H1 (cell line): ENCODE results near the gene SLC8A1. TPM values are rescaled to one million over a fixed set of nuclear protein-coding genes. Genes with fewer than 3 reads are reported as not detected.

Experiments used
- CTCF ChIA-PET: fragments of 300-600 bp; sonication (Branson Sonifier 250); formaldehyde crosslinking; loops from one replicate; lab custom pipeline; 2021; ENCODE audit not compliant: partially characterized antibody; lab: Charles Lee
- POLR2A ChIA-PET: fragments of 300-600 bp; sonication (Branson Sonifier 250); formaldehyde crosslinking; loops from one replicate; lab custom pipeline; 2021; ENCODE audit warnings: inconsistent platforms; ENCODE audit not compliant: partially characterized antibody; lab: Charles Lee
- DNase-seq, 2 experiments: peaks; one replicate each; pipeline versions ENCODE4 v3.0.0 to v3.0.0-alpha.2; 2010 to 2022; ENCODE audit warnings: low spot score in 2 of 2, low read depth in 1 of 2, mixed read lengths in 1 of 2
- FAIRE-seq: peaks from 2 replicates; lab custom pipeline; 2011; peaks lifted over from hg19 to GRCh38; lab: Jason Lieb, UNC
- H2AFZ ChIP-seq: 2 replicates; pipeline ENCODE4 v1.8.1; 2012; ENCODE audit warnings: low read length, inconsistent platforms
- H2AK5ac ChIP-seq: 2 replicates; pipeline ENCODE4 v1.6.1; 2013; ENCODE audit warnings: low read depth, low read length
- H2BK120ac ChIP-seq: replicated peaks from 2 replicates; pipeline ENCODE3; 2013; ENCODE audit warnings: low read depth, low read length, inconsistent platforms
- H2BK12ac ChIP-seq: 2 replicates; pipeline ENCODE4 v1.6.1; 2013; ENCODE audit warnings: low read depth, low read length
- H2BK15ac ChIP-seq: 2 replicates; pipeline ENCODE4 v1.6.1; 2013; ENCODE audit warnings: low read length
- H2BK20ac ChIP-seq: 2 replicates; pipeline ENCODE4 v1.6.1; 2013; ENCODE audit warnings: low read length
- H2BK5ac ChIP-seq: 2 replicates; pipeline ENCODE4 v1.6.1; 2013; ENCODE audit warnings: low read depth, low read length
- H3K14ac ChIP-seq: 2 replicates; pipeline ENCODE4 v1.6.1; 2013; ENCODE audit warnings: inconsistent platforms; ENCODE audit not compliant: insufficient read length
- H3K18ac ChIP-seq: 2 replicates; pipeline ENCODE4 v1.6.1; 2013; ENCODE audit warnings: low read length; ENCODE audit errors: extremely low read depth
- H3K23ac ChIP-seq: 2 replicates; pipeline ENCODE4 v1.6.1; 2013; ENCODE audit warnings: inconsistent platforms; ENCODE audit not compliant: insufficient read length
- H3K23me2 ChIP-seq: 2 replicates; pipeline ENCODE4 v1.6.1; 2013; ENCODE audit warnings: low read depth, low read length
- H3K27ac ChIP-seq: 2 replicates; pipeline ENCODE4 v1.6.1; 2011; ENCODE audit warnings: low read depth, low read length, inconsistent platforms
- H3K27me3 ChIP-seq, 4 experiments: replicated peaks in 1 of 4; 1 replicate in 1 of 4; 2 replicates in 3 of 4; pipeline versions ENCODE4 v1.6.1 to v1.8.1; 2011 to 2013; ENCODE audit warnings: low read length in 3 of 4, mild to moderate bottlenecking in 3 of 4, inconsistent platforms in 2 of 4, mixed read lengths in 2 of 4, moderate library complexity in 1 of 4; ENCODE audit not compliant: control insufficient read depth in 3 of 4, insufficient read depth in 3 of 4; ENCODE audit errors: extremely low read depth in 1 of 4
- H3K36me3 ChIP-seq, 4 experiments: 2 replicates each; pipeline versions ENCODE4 v1.6.1 to v1.8.1; 2011 to 2013; ENCODE audit warnings: mild to moderate bottlenecking in 4 of 4, low read length in 3 of 4, moderate library complexity in 2 of 4, control low read depth in 1 of 4, inconsistent platforms in 1 of 4; ENCODE audit not compliant: insufficient read depth in 4 of 4, control insufficient read depth in 2 of 4
- H3K4ac ChIP-seq: replicated peaks from 2 replicates; pipeline ENCODE3; 2013; ENCODE audit warnings: low read length, low read depth, mixed read lengths, inconsistent platforms; ENCODE audit not compliant: insufficient read length
- H3K4me1 ChIP-seq, 4 experiments: replicated peaks in 1 of 4; 1 replicate in 1 of 4; 2 replicates in 3 of 4; pipeline versions ENCODE4 v1.6.1 to v1.8.1; 2011 to 2013; ENCODE audit warnings: low read length in 3 of 4, inconsistent platforms in 2 of 4, mixed read lengths in 1 of 4; ENCODE audit not compliant: insufficient read depth in 4 of 4, control insufficient read depth in 3 of 4
- H3K4me2 ChIP-seq, 2 experiments: 2 replicates each; pipeline versions ENCODE4 v1.6.1 to v1.8.1; 2011 to 2013; ENCODE audit warnings: low read depth in 2 of 2, low read length in 2 of 2, control low read depth in 1 of 2, inconsistent platforms in 1 of 2, mild to moderate bottlenecking in 1 of 2; ENCODE audit not compliant: insufficient read depth in 1 of 2
- H3K4me3 ChIP-seq, 4 experiments: fragments of 200-600, 300-600 bp in 1 of 4; sonication (generic), shearing (Covaris generic), sonication (Bioruptor Twin) in 1 of 4; 2 replicates each; pipeline versions ENCODE4 v1.5.1 to v1.8.1; 2011 to 2016; ENCODE audit warnings: low read length in 4 of 4, low read depth in 3 of 4, control low read depth in 2 of 4, inconsistent platforms in 2 of 4, mild to moderate bottlenecking in 2 of 4, mixed read lengths in 1 of 4, moderate library complexity in 1 of 4; ENCODE audit not compliant: insufficient read depth in 2 of 4; ENCODE audit errors: extremely low read depth in 1 of 4
- H3K56ac ChIP-seq: replicated peaks from 2 replicates; pipeline ENCODE3; 2013; ENCODE audit warnings: low read depth, mild to moderate bottlenecking, mixed read lengths, low read length, inconsistent platforms; ENCODE audit not compliant: insufficient read length
- H3K79me1 ChIP-seq: 2 replicates; pipeline ENCODE4 v1.6.1; 2013; ENCODE audit warnings: low read depth, low read length, control low read depth
- H3K79me2 ChIP-seq, 2 experiments: 2 replicates each; pipeline versions ENCODE4 v1.6.1 to v1.8.1; 2012 to 2013; ENCODE audit warnings: low read length in 2 of 2, mild to moderate bottlenecking in 2 of 2, inconsistent platforms in 1 of 2; ENCODE audit not compliant: insufficient read depth in 2 of 2, control insufficient read depth in 1 of 2
- H3K9ac ChIP-seq, 4 experiments: replicated peaks in 1 of 4; 1 replicate in 1 of 4; 2 replicates in 3 of 4; pipeline versions ENCODE4 v1.6.1 to v1.8.1; 2011 to 2013; ENCODE audit warnings: low read depth in 3 of 4, low read length in 3 of 4, control low read depth in 2 of 4, mild to moderate bottlenecking in 2 of 4, moderate library complexity in 2 of 4, inconsistent platforms in 1 of 4; ENCODE audit errors: extremely low read depth in 1 of 4
- H3K9me3 ChIP-seq, 2 experiments: 2 replicates each; pipeline versions ENCODE4 v1.6.1 to v1.8.1; 2012 to 2013; ENCODE audit warnings: mild to moderate bottlenecking in 2 of 2, moderate library complexity in 2 of 2, control low read depth in 1 of 2, inconsistent platforms in 1 of 2, low read depth in 1 of 2, low read length in 1 of 2, mixed read lengths in 1 of 2; ENCODE audit not compliant: insufficient read depth in 2 of 2
- H4K20me1 ChIP-seq, 2 experiments: replicated peaks in 1 of 2; 2 replicates each; pipeline versions ENCODE3 to v1.8.1; 2011 to 2013; ENCODE audit warnings: inconsistent platforms in 2 of 2, low read length in 2 of 2, mild to moderate bottlenecking in 1 of 2; ENCODE audit not compliant: insufficient read depth in 2 of 2, control insufficient read depth in 1 of 2
- H4K5ac ChIP-seq: 2 replicates; pipeline ENCODE4 v1.6.1; 2013; ENCODE audit warnings: low read length, low read depth, mixed read lengths, inconsistent platforms; ENCODE audit not compliant: insufficient read length
- H4K8ac ChIP-seq: 2 replicates; pipeline ENCODE4 v1.8.0; 2013; ENCODE audit warnings: mild to moderate bottlenecking, moderate library complexity, low read length, inconsistent platforms; ENCODE audit not compliant: insufficient read depth; ENCODE audit errors: extremely low read depth
- H4K91ac ChIP-seq: replicated peaks from 2 replicates; pipeline ENCODE3; 2013; ENCODE audit warnings: low read length, mixed read lengths, inconsistent platforms; ENCODE audit not compliant: insufficient read length
- CBX5 ChIP-seq: fragments of 300-800, 300-1000 bp; sonication (generic); IDR thresholded peaks from 2 replicates; pipeline ENCODE4 v1.7.1; 2016; ENCODE audit warnings: antibody characterized with exemption, low read length, low read depth
- CBX8 ChIP-seq: fragments of 300-800, 300-1000 bp; sonication (generic); IDR thresholded peaks from 2 replicates; pipeline ENCODE4 v1.7.1; 2016; ENCODE audit warnings: low read depth, low read length, borderline replicate concordance
- CEBPB ChIP-seq: IDR thresholded peaks from 2 replicates; pipeline ENCODE4 v1.6.1; 2012; ENCODE audit warnings: low read depth, low read length
- EP300 ChIP-seq, 2 experiments: IDR thresholded peaks; 1 replicate in 1 of 2; 2 replicates in 1 of 2; pipeline ENCODE4 v1.6.1; 2011 to 2012; ENCODE audit warnings: low read depth in 2 of 2, low read length in 2 of 2, mild to moderate bottlenecking in 2 of 2, borderline replicate concordance in 1 of 2, inconsistent platforms in 1 of 2, moderate library complexity in 1 of 2
- GTF2F1 ChIP-seq: IDR thresholded peaks from 2 replicates; pipeline ENCODE4 v1.6.1; 2012; ENCODE audit warnings: low read depth, low read length, improper control_type of control experiment, borderline replicate concordance
- NRF1 ChIP-seq: IDR thresholded peaks from 2 replicates; pipeline ENCODE4 v1.6.1; 2011; ENCODE audit warnings: mild to moderate bottlenecking, low read depth, low read length, improper control_type of control experiment
- POLR2A ChIP-seq, 2 experiments: IDR thresholded peaks; 1 replicate in 1 of 2; 2 replicates in 1 of 2; pipeline ENCODE4 v1.6.1; 2011; ENCODE audit warnings: low read depth in 2 of 2, low read length in 2 of 2, mild to moderate bottlenecking in 2 of 2; ENCODE audit errors: control extremely low read depth in 1 of 2
- RAD21 ChIP-seq, 2 experiments: IDR thresholded peaks in 1 of 2; conservative IDR thresholded peaks in 1 of 2; 2 replicates each; pipeline ENCODE4 v1.6.1; 2011; ENCODE audit warnings: low read depth in 2 of 2, low read length in 2 of 2, improper control_type of control experiment in 1 of 2, inconsistent platforms in 1 of 2, mild to moderate bottlenecking in 1 of 2, moderate library complexity in 1 of 2
- RFX5 ChIP-seq: IDR thresholded peaks from 2 replicates; pipeline ENCODE4 v1.6.1; 2011; ENCODE audit warnings: low read depth, low read length, improper control_type of control experiment, borderline replicate concordance
- RNF2 ChIP-seq: fragments of 200-900, 300-1000 bp; sonication (generic); IDR thresholded peaks from 2 replicates; pipeline ENCODE4 v1.7.1; 2016; ENCODE audit warnings: borderline replicate concordance, low read depth, mild to moderate bottlenecking, antibody characterized with exemption, low read length; ENCODE audit not compliant: poor library complexity, severe bottlenecking; ENCODE audit errors: missing control alignments
- RXRA ChIP-seq: IDR thresholded peaks from 2 replicates; pipeline ENCODE4 v1.6.1; 2011; ENCODE audit warnings: low read depth, mild to moderate bottlenecking, low read length, moderate library complexity; ENCODE audit not compliant: insufficient read depth
- SAP30 ChIP-seq: fragments of 300-600 bp; sonication (generic); IDR thresholded peaks from 2 replicates; pipeline ENCODE4 v1.7.1; 2012; ENCODE audit warnings: low read length, moderate library complexity, mild to moderate bottlenecking, inconsistent platforms; ENCODE audit not compliant: insufficient read depth, insufficient replicate concordance
- SUZ12 ChIP-seq: fragments of 200-600 bp; sonication (generic); IDR thresholded peaks from 2 replicates; pipeline ENCODE4 v1.6.1; 2012; ENCODE audit warnings: mild to moderate bottlenecking, inconsistent platforms, low read length, moderate library complexity, mixed read lengths
- TEAD4 ChIP-seq: IDR thresholded peaks from 2 replicates; pipeline ENCODE4 v1.6.1; 2012; ENCODE audit warnings: low read depth, low read length, inconsistent platforms, mixed read lengths
- WGBS, 2 experiments: shearing (Covaris generic) in 1 of 2; methylation state at CpG; one replicate each; pipeline versions ENCODE4 v1.1.6 to v1.1.7; 2013 to 2015; ENCODE audit warnings: low lambda C conversion rate in 2 of 2, mixed read lengths in 2 of 2, inconsistent platforms in 1 of 2, low coverage in 1 of 2, missing lambda C conversion rate in 1 of 2; ENCODE audit not compliant: insufficient replicate concordance in 2 of 2, insufficient coverage in 1 of 2, insufficient read length in 1 of 2; ENCODE audit errors: extremely low coverage in 1 of 2, missing lambda C conversion rate in 1 of 2; 5-methylcytosine and 5-hydroxymethylcytosine counted together
- polyA plus RNA-seq, 7 experiments: library from polyadenylated mRNA; depleted of rRNA in 3 of 7; stranded (reverse) in 5 of 7; unstranded in 2 of 7; fragments of >200 nt in 5 of 7; fragments of 200-250 nt in 2 of 7; gene quantifications; 1 replicate in 5 of 7; 2 replicates in 1 of 7; 4 replicates in 1 of 7; pipeline versions ENCODE4 v1.2.1 to v1.2.3, GENCODE V29; 2011 to 2013; ENCODE audit warnings: missing spikeins in 2 of 7, mixed read lengths in 2 of 7
- total RNA-seq: library from RNA; stranded (reverse); fragmentation: NEBNext Ultra II Directional; extraction: Animal tissue kit (Norgen Biotek cat#: 25700); gene quantifications from 2 replicates; pipeline ENCODE4 v1.2.1, GENCODE V29; 2021

Gene SLC8A1
- total and polyA plus RNA-seq, 2 of the 8 experiments (the other 6 are each of a cell fraction or from before 2014, with no cell fraction given), result 0.68 to 3.6 TPM

DNA sequence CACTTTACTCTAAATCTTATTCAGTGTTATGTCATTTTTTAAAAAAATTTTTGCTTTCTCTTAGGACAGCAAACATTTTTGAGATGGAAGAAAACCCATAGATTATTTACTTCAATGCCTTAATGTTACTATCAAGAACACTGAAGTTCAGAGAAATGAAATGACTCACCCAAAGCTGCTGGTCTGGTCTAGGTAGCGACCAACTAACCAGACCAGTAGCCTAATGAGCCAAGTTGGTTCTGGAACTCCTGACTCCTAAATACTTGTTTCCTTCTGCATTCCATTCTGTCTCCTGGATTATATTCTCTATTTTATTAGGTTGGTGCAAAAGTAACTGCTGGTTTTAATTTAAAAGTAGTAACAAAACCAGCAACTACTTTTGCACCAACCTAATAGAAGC, 35.4 kb downstream of the SLC8A1 start:
- no peak overlapping the region for H3K14ac ChIP-seq
- no peak overlapping the region for H3K27ac ChIP-seq
- no peak overlapping the region for H2AK5ac ChIP-seq
- H3K23me2 ChIP-seq, result peaks cover 3% of the 10 kb centered on the region; the same call in 1 of the 2 replicates
- H2BK12ac ChIP-seq, result no peak overlapping the region
- no peak overlapping the region for H3K4me2 ChIP-seq
- ChIA-PET CTCF (no interaction called here), POLR2A (no interaction called here)
- H4K8ac ChIP-seq, result no peak overlapping the region
- no peak for FAIRE-seq
- H3K27me3 ChIP-seq, result no peaks in the 10 kb centered on the region
- H3K4ac ChIP-seq, result no peak overlapping the region
- H4K20me1 ChIP-seq, result no peaks in the 10 kb centered on the region
- H3K4me3 ChIP-seq, result no peak overlapping the region
- H3K23ac ChIP-seq, result no peak overlapping the region
- DNase-seq, result no peak
- H2BK120ac ChIP-seq, result no peak overlapping the region
- 75% methylated on average over 1 of the region's 1 CpG; no CpG with 5 or more reads in 1 of the 2 experiments for WGBS, 2 experiments
- H2BK15ac ChIP-seq, result no peak overlapping the region
- no peaks in the 10 kb centered on the region for H3K36me3 ChIP-seq
- no peak overlapping the region for H3K18ac ChIP-seq
- no peaks in the 10 kb centered on the region for H3K9me3 ChIP-seq
- H2AFZ ChIP-seq, result no peak overlapping the region
- no peak overlapping the region for H2BK20ac ChIP-seq
- H3K79me1 ChIP-seq, result no peaks in the 10 kb centered on the region
- no peak overlapping the region for H4K5ac ChIP-seq
- H3K56ac ChIP-seq, result no peak overlapping the region
- no peaks in the 10 kb centered on the region for H3K4me1 ChIP-seq
- H3K79me2 ChIP-seq, result no peaks in the 10 kb centered on the region
- no peak overlapping the region for H3K9ac ChIP-seq
- no peak overlapping the region for H4K91ac ChIP-seq
- H2BK5ac ChIP-seq, result no peak overlapping the region
- TF ChIP-seq CBX5 (no peak), RAD21 (IDR thresholded peaks at IDR 0.05 in 1 of 2, conservative IDR thresholded peaks at IDR 0.05 in 1 of 2; ENCODE audit: low read depth in 2 of 2, low read length in 2 of 2) (no peak), CEBPB (no peak), RXRA (no peak), POLR2A (IDR thresholded peaks at IDR 0.05; ENCODE audit: control extremely low read depth in 1 of 2, low read depth in 2 of 2, low read length in 2 of 2) (no peak), SAP30 (no peak), RNF2 (no peak), EP300 (IDR thresholded peaks at IDR 0.05; ENCODE audit: borderline replicate concordance in 1 of 2, low read depth in 2 of 2, low read length in 2 of 2) (no peak), CBX8 (no peak), SUZ12 (no peak), RFX5 (no peak), TEAD4 (no peak), GTF2F1 (no peak), NRF1 (no peak)
